HCT116 (cell line): ENCODE results near the gene ALK. TPM values are rescaled to one million over a fixed set of nuclear protein-coding genes. Genes with fewer than 3 reads are reported as not detected.

ENCODE experiments used
- ATAC-seq: fragments of 200-7000 bp; cut with Tn5 transposase; 2 replicates; pipeline ENCODE4 v1.9.1; 2020; ENCODE audit warnings: mild to moderate bottlenecking, moderate library complexity
- BruUV-seq: library from RNA; stranded (reverse); fragments of 400-500 nt; replicated peaks from 2 replicates; lab custom pipeline; 2021; lab: Mats Ljungman, UMichigan
- CTCF ChIA-PET: fragments of 300-600 bp; sonication (Branson Sonifier 250); formaldehyde crosslinking; loops from one replicate; lab custom pipeline; 2021; ENCODE audit warnings: antibody characterized with exemption; lab: Charles Lee
- POLR2A ChIA-PET: fragments of 300-600, 350-600 bp; sonication (Branson Sonifier 250); formaldehyde crosslinking; loops from one replicate; lab custom pipeline; 2021; ENCODE audit warnings: antibody characterized with exemption; lab: Charles Lee
- RAD21 ChIA-PET, 2 experiments: fragments of 300-600 bp; sonication (Branson Sonifier 250); formaldehyde crosslinking; loops; one replicate each; lab custom pipeline; 2023; ENCODE audit warnings: low total read pairs in 2 of 2; ENCODE audit not compliant: uncharacterized antibody in 2 of 2, unreplicated experiment in 2 of 2, low non-redundant PET in 1 of 2; lab: Charles Lee
- DNase-seq: peaks from one replicate; pipeline ENCODE4 v3.0.0-alpha.2; 2010; ENCODE audit warnings: low read depth, low spot score
- H2AFZ ChIP-seq: fragments of 200-600 bp; shearing (Covaris generic), sonication (generic); 2 replicates; pipeline ENCODE4 v1.6.1; 2017; ENCODE audit warnings: low read depth, mixed run types, mixed read lengths, antibody characterized with exemption, low read length; ENCODE audit not compliant: poor library complexity, severe bottlenecking
- H3K27ac ChIP-seq: 2 replicates; pipeline ENCODE4 v1.5.1; 2012; ENCODE audit warnings: low read depth, low read length
- H3K27me3 ChIP-seq: fragments of 200-600 bp; sonication (generic); 2 replicates; pipeline ENCODE4 v1.6.1; 2016; ENCODE audit warnings: mixed run types, low read length, mixed read lengths; ENCODE audit not compliant: insufficient read depth
- H3K36me3 ChIP-seq, 2 experiments: fragments of 200-500 bp in 1 of 2; fragments of 200-600 bp in 1 of 2; sonication (Bioruptor generic) in 1 of 2; sonication (generic) in 1 of 2; 2 replicates each; pipeline versions ENCODE4 v1.5.1 to v1.6.1; 2014 to 2016; ENCODE audit warnings: low read length in 2 of 2, inconsistent platforms in 1 of 2, mixed read lengths in 1 of 2, mixed run types in 1 of 2; ENCODE audit not compliant: insufficient read depth in 2 of 2, control insufficient read depth in 1 of 2
- H3K4me1 ChIP-seq, 2 experiments: fragments of 200-600 bp in 1 of 2; sonication (generic) in 1 of 2; 2 replicates each; pipeline versions ENCODE4 v1.5.1 to v1.6.1; 2012 to 2017; ENCODE audit warnings: low read length in 2 of 2, inconsistent platforms in 1 of 2, mild to moderate bottlenecking in 1 of 2, mixed read lengths in 1 of 2, mixed run types in 1 of 2, moderate library complexity in 1 of 2; ENCODE audit not compliant: insufficient read depth in 2 of 2, control insufficient read depth in 1 of 2
- H3K4me2 ChIP-seq: fragments of 200-600 bp; sonication (generic); 2 replicates; pipeline ENCODE4 v1.6.1; 2017; ENCODE audit warnings: mixed run types, low read length, mixed read lengths
- H3K4me3 ChIP-seq, 2 experiments: fragments of 200-600 bp in 1 of 2; sonication (generic) in 1 of 2; replicated peaks in 1 of 2; 2 replicates each; pipeline ENCODE4 v1.5.1; 2011 to 2016; ENCODE audit warnings: low read length in 2 of 2, control low read depth in 1 of 2, low read depth in 1 of 2, mild to moderate bottlenecking in 1 of 2, mixed read lengths in 1 of 2, mixed run types in 1 of 2
- H3K79me2 ChIP-seq: fragments of 200-600 bp; sonication (generic); 2 replicates; pipeline ENCODE4 v1.6.1; 2017; ENCODE audit warnings: mild to moderate bottlenecking, mixed run types, low read length, moderate library complexity, mixed read lengths; ENCODE audit not compliant: insufficient read depth
- H3K9ac ChIP-seq: fragments of 200-600 bp; sonication (generic); 2 replicates; pipeline ENCODE4 v1.6.1; 2016; ENCODE audit warnings: low read length, mixed read lengths
- H3K9me2 ChIP-seq: fragments of 200-600 bp; sonication (generic), shearing (Covaris generic); 2 replicates; pipeline ENCODE4 v1.6.1; 2017; ENCODE audit warnings: mixed run types, mild to moderate bottlenecking, moderate library complexity; ENCODE audit not compliant: insufficient read depth
- H3K9me3 ChIP-seq, 2 experiments: fragments of 200-500 bp in 1 of 2; fragments of 200-600 bp in 1 of 2; sonication (Bioruptor generic) in 1 of 2; sonication (generic) in 1 of 2; 2 replicates each; pipeline ENCODE4 v1.6.1; 2014 to 2017; ENCODE audit warnings: low read length in 2 of 2, mixed read lengths in 2 of 2, inconsistent platforms in 1 of 2, low read depth in 1 of 2, mild to moderate bottlenecking in 1 of 2, mixed run types in 1 of 2, moderate library complexity in 1 of 2; ENCODE audit not compliant: control insufficient read depth in 1 of 2, insufficient read depth in 1 of 2
- H4K20me1 ChIP-seq: fragments of 200-600 bp; sonication (generic), shearing (Covaris generic); 2 replicates; pipeline ENCODE4 v1.6.1; 2017; ENCODE audit warnings: mixed run types, mild to moderate bottlenecking, moderate library complexity; ENCODE audit not compliant: insufficient read depth
- CTCF ChIP-seq, 3 experiments: fragments of 200-600 bp in 1 of 3; sonication (generic) in 1 of 3; IDR thresholded peaks in 2 of 3; conservative IDR thresholded peaks in 1 of 3; 2 replicates each; pipeline ENCODE4 v1.5.1; 2012 to 2017; ENCODE audit warnings: low read depth in 2 of 3, low read length in 2 of 3, antibody characterized with exemption in 1 of 3, borderline replicate concordance in 1 of 3, control low read depth in 1 of 3, mild to moderate bottlenecking in 1 of 3, mixed read lengths in 1 of 3, mixed run types in 1 of 3, moderate library complexity in 1 of 3; ENCODE audit not compliant: insufficient read depth in 1 of 3
- EGR1 ChIP-seq: IDR thresholded peaks from 2 replicates; pipeline ENCODE4 v1.6.1; 2012; ENCODE audit warnings: low read depth
- ELF1 ChIP-seq: IDR thresholded peaks from 2 replicates; pipeline ENCODE4 v1.6.1; 2012; ENCODE audit warnings: low read depth, borderline replicate concordance
- EZH2phosphoT487 ChIP-seq: fragments of 200-600 bp; IDR thresholded peaks from 2 replicates; pipeline ENCODE4 v1.6.1; 2018; ENCODE audit warnings: antibody characterized with exemption, borderline replicate concordance
- FOSL1 ChIP-seq: IDR thresholded peaks from 2 replicates; pipeline ENCODE4 v1.6.1; 2012; ENCODE audit warnings: low read depth
- JUND ChIP-seq: IDR thresholded peaks from 2 replicates; pipeline ENCODE4 v1.6.1; 2012
- SIN3A ChIP-seq: IDR thresholded peaks from 2 replicates; pipeline ENCODE4 v1.6.1; 2012; ENCODE audit warnings: low read depth
- SRF ChIP-seq: IDR thresholded peaks from 2 replicates; pipeline ENCODE4 v1.6.1; 2012; ENCODE audit warnings: low read depth
- TCF7L2 ChIP-seq: IDR thresholded peaks from 2 replicates; pipeline ENCODE4 v1.7.0; 2011; ENCODE audit warnings: borderline replicate concordance, inconsistent platforms; ENCODE audit not compliant: insufficient read depth, insufficient read length; ENCODE audit errors: extremely low read depth
- intact Hi-C: fragments of 100-400 bp; cut with micrococcal nuclease; formaldehyde crosslinking; loops from 2 replicates; pipeline ENCODE4 v1.10.0; 2022
- total RNA-seq: library from RNA; stranded (reverse); gene quantifications from one replicate; pipeline ENCODE4 v1.2.1, GENCODE V29; 2021; ENCODE audit not compliant: unreplicated experiment
- TF ChIP-seq, protein P1 (sequence below): IDR thresholded peaks from 2 replicates; pipeline ENCODE4 v1.6.1; 2012
- TF ChIP-seq, protein P2 (sequence below): IDR thresholded peaks from 2 replicates; pipeline ENCODE4 v1.6.1; 2011; ENCODE audit warnings: mild to moderate bottlenecking, low read length, moderate library complexity; ENCODE audit not compliant: insufficient replicate concordance; ENCODE audit errors: extremely low read depth

ALK gene
- total RNA-seq, 1 experiment from 2014 or later, result not detected

GRCh38 chr2:29444150-29444549 lies 477.2 kb downstream of the ALK start:
- no peaks in the 10 kb centered on the region for H4K20me1 ChIP-seq
- H3K4me1 ChIP-seq, result no peaks in the 10 kb centered on the region
- no peaks in the 10 kb centered on the region for H3K36me3 ChIP-seq
- DNase-seq (no peak), ATAC-seq (no peak)
- H3K79me2 ChIP-seq, result no peaks in the 10 kb centered on the region
- no peaks in the 10 kb centered on the region for H3K9me2 ChIP-seq
- no peaks in the 10 kb centered on the region for H3K9me3 ChIP-seq
- H3K4me3 ChIP-seq, result no peak overlapping the region
- ChIA-PET CTCF (no interaction called here), RAD21 (no interaction called here), POLR2A (no interaction called here)
- no peak overlapping the region for H3K9ac ChIP-seq
- H2AFZ ChIP-seq, result no peak overlapping the region
- H3K27ac ChIP-seq, result no peak overlapping the region
- BruUV-seq, result no TSS peak
- intact Hi-C loops, result no loop called here
- TF ChIP-seq SIN3A (no peak), CTCF (IDR thresholded peaks at IDR 0.05 in 2 of 3, conservative IDR thresholded peaks at IDR 0.05 in 1 of 3; ENCODE audit: borderline replicate concordance in 1 of 3, insufficient read depth in 1 of 3, low read depth in 2 of 3, low read length in 2 of 3) (no peak), ELF1 (no peak), EZH2phosphoT487 (no peak), TCF7L2 (no peak), SRF (no peak), EGR1 (no peak), FOSL1 (no peak), JUND (no peak)
- TF ChIP-seq, protein P1, sequence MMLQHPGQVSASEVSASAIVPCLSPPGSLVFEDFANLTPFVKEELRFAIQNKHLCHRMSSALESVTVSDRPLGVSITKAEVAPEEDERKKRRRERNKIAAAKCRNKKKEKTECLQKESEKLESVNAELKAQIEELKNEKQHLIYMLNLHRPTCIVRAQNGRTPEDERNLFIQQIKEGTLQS, result no peak
- TF ChIP-seq, protein P2, sequence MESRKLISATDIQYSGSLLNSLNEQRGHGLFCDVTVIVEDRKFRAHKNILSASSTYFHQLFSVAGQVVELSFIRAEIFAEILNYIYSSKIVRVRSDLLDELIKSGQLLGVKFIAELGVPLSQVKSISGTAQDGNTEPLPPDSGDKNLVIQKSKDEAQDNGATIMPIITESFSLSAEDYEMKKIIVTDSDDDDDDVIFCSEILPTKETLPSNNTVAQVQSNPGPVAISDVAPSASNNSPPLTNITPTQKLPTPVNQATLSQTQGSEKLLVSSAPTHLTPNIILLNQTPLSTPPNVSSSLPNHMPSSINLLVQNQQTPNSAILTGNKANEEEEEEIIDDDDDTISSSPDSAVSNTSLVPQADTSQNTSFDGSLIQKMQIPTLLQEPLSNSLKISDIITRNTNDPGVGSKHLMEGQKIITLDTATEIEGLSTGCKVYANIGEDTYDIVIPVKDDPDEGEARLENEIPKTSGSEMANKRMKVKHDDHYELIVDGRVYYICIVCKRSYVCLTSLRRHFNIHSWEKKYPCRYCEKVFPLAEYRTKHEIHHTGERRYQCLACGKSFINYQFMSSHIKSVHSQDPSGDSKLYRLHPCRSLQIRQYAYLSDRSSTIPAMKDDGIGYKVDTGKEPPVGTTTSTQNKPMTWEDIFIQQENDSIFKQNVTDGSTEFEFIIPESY, result no peak
- no peak overlapping the region for H3K4me2 ChIP-seq
- H3K27me3 ChIP-seq, result peaks cover 53% of the 10 kb centered on the region
